ENCODE measurements around the gene TMEM88.

The TMEM88 gene

DNA sequence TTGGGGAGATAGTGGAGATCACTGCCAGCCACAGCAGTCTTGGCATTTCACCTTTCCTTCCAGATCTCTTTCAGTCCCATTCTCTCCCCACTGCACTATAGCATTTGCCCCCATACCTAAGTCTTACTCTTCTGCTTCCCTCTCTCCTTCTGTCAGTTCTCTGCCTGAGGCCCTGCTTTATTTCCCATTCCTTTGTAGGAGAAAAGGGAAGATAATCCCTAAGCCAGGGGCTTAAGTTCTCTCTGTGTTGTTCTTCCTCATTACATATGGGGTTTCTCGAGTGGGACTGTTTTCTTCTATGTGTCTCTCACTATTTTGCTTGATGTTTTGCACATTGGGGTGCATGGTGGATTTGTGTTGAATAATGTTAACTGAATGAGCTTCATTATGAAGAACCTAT lies 14.4 kb upstream of the TMEM88 start:
- Histone ChIP-seq H3K4me1 (ENCODE audit: insufficient read depth, low read length) (peaks cover 15% of the 10 kb centered on the region; the same call in 1 of the 2 replicates), H3K27me3 (ENCODE audit: insufficient read depth, low read length) (peaks cover 57% of the 10 kb centered on the region), H3K9me3 (ENCODE audit: insufficient read depth, low read depth, low read length) (no peaks in the 10 kb centered on the region), H3K36me3 (ENCODE audit: insufficient read depth, low read depth, low read length) (no peaks in the 10 kb centered on the region), H3K27ac (ENCODE audit: low read length) (no peak overlapping the region), H3K9ac (ENCODE audit: low read depth, low read length) (no peak overlapping the region), H3K4me3 (ENCODE audit: low read length) (no peak overlapping the region)

- Histone ChIP-seq H3K27ac (ENCODE audit: low read length) (no peak overlapping the region), H3K9me3 (ENCODE audit: insufficient read depth, low read depth, low read length) (no peaks in the 10 kb centered on the region), H3K36me3 (ENCODE audit: insufficient read depth, low read depth, low read length) (no peaks in the 10 kb centered on the region), H3K27me3 (ENCODE audit: insufficient read depth, low read length) (peaks cover 60% of the 10 kb centered on the region), H3K9ac (ENCODE audit: low read depth, low read length) (peak overlapping the region; percentile 78; the same call in 1 of the 2 replicates), H3K4me1 (ENCODE audit: insufficient read depth, low read length) (peaks cover 15% of the 10 kb centered on the region; the same call in 1 of the 2 replicates), H3K4me3 (ENCODE audit: low read length) (peak overlapping the region; percentile 92)
These were observed 14.0 kb upstream of the TMEM88 start for GRCh38 chr17:7840875-7841274.

DNA sequence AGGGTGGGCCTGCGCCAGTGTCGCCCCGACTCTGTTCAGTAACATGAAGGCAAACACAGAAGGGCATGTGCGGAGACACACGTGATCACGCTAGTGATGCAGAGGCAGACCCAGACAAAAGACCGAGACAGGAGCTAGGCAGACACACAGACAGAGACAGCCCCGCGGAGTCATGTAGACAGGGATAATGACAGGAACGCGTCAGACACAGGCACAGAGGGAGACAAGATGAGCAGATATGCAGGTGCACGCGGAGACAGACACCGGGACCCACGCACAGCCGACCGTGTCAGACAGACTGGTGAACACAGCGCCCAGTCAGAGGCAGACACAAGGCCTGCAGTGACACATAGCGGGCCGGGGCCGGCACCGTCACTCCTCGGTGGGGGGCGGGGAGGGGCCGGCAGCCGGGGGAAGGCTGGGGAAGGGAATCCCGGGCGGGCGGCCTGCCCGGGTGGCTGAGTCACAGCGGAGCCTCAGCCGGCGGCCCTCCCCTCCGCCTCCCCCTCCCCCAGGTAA lies 13.4 kb upstream of the TMEM88 start:
- H3K27me3 ChIP-seq (ENCODE audit: insufficient read depth, low read length), result peaks cover 60% of the 10 kb centered on the region
- peak overlapping the region; percentile 92 for H3K4me3 ChIP-seq (ENCODE audit: low read length)
- peaks cover 15% of the 10 kb centered on the region; the same call in 1 of the 2 replicates for H3K4me1 ChIP-seq (ENCODE audit: insufficient read depth, low read length)
- no peaks in the 10 kb centered on the region for H3K36me3 ChIP-seq (ENCODE audit: insufficient read depth, low read depth, low read length)
- no peaks in the 10 kb centered on the region for H3K9me3 ChIP-seq (ENCODE audit: insufficient read depth, low read depth, low read length)
- peak overlapping the region; percentile 78; the same call in 1 of the 2 replicates for H3K9ac ChIP-seq (ENCODE audit: low read depth, low read length)
- no peak overlapping the region for H3K27ac ChIP-seq (ENCODE audit: low read length)

- H3K9me3 ChIP-seq (ENCODE audit: insufficient read depth, low read depth, low read length), result no peaks in the 10 kb centered on the region
- H3K36me3 ChIP-seq (ENCODE audit: insufficient read depth, low read depth, low read length), result no peaks in the 10 kb centered on the region
- H3K27me3 ChIP-seq (ENCODE audit: insufficient read depth, low read length), result peaks cover 60% of the 10 kb centered on the region
- peak overlapping the region; percentile 78; the same call in 1 of the 2 replicates for H3K9ac ChIP-seq (ENCODE audit: low read depth, low read length)
- no peak overlapping the region for H3K27ac ChIP-seq (ENCODE audit: low read length)
- peaks cover 15% of the 10 kb centered on the region; the same call in 1 of the 2 replicates for H3K4me1 ChIP-seq (ENCODE audit: insufficient read depth, low read length)
- peak overlapping the region; percentile 92 for H3K4me3 ChIP-seq (ENCODE audit: low read length)
These were observed 12.9 kb upstream of the TMEM88 start for GRCh38 chr17:7841915-7842379.

DNA sequence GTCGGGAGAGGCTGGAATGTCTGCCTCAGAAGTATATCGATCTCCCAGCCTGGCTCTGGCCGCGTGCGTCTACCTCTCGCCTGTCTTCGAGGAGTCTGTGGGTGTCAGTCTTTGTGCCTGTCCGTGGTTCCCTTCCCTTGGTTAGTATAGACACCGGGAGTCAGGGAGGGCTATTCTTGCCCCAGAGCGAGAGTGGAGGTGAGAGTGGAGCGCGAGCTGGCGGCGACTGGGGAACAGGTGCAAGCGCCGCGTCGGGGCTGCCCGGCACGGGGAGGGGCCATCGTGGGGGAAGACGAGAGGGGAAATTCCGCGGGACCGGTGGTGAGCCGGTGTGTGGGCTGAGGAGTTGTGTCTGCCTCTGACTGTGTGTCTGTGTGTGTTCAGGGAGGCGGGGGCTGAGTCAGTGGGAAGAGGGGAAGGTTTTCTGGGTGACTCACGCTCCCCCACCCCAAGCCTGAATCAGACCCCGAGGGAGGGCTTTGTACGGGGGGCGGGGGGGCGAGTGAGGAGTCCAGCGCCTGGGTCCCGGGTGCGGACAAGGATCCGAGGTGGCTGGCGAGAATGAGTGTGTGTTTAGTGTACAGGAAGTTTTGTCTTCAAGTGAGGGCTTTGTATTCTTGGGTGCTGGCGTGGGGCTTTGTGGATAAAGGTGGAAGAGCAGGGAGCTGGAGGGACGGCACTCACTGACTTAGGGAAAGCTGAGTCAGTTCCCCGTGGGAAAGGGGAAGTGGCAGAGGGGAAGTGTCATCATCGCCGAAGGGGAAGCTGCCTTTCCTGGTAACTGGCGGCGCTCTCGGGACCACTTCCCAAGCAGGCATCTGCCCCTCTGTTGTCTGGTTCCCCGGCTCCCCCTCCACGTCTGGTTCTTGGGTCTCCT lies 12.2 kb upstream of the TMEM88 start:
- peak overlapping the region; percentile 92 for H3K4me3 ChIP-seq (ENCODE audit: low read length)
- no peaks in the 10 kb centered on the region for H3K36me3 ChIP-seq (ENCODE audit: insufficient read depth, low read depth, low read length)
- H3K27ac ChIP-seq (ENCODE audit: low read length), result no peak overlapping the region
- peaks cover 9% of the 10 kb centered on the region; the same call in 1 of the 2 replicates for H3K4me1 ChIP-seq (ENCODE audit: insufficient read depth, low read length)
- H3K27me3 ChIP-seq (ENCODE audit: insufficient read depth, low read length), result peaks cover 60% of the 10 kb centered on the region
- peak overlapping the region; percentile 52; the same call in 1 of the 2 replicates for H3K9ac ChIP-seq (ENCODE audit: low read depth, low read length)
- no peaks in the 10 kb centered on the region for H3K9me3 ChIP-seq (ENCODE audit: insufficient read depth, low read depth, low read length)

DNA sequence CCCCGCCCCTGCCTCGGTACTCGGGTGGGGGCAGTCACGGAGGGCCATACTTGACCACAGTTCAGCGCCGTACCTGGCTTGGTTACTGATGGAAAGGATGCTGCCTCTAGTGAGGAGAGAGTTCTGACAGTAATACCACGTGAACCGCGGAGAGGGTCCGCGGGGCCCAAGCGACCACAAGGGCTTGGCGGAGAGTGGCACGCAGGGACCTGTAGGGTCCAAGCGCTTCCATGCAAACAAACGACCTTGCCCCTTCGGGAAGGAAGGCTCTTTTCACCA lies 11.7 kb upstream of the TMEM88 start:
- Histone ChIP-seq H3K27me3 (ENCODE audit: insufficient read depth, low read length) (peaks cover 60% of the 10 kb centered on the region), H3K36me3 (ENCODE audit: insufficient read depth, low read depth, low read length) (no peaks in the 10 kb centered on the region), H3K27ac (ENCODE audit: low read length) (no peak overlapping the region), H3K9me3 (ENCODE audit: insufficient read depth, low read depth, low read length) (no peaks in the 10 kb centered on the region), H3K4me3 (ENCODE audit: low read length) (peak overlapping the region; percentile 92), H3K4me1 (ENCODE audit: insufficient read depth, low read length) (peaks cover 7% of the 10 kb centered on the region; the same call in 1 of the 2 replicates), H3K9ac (ENCODE audit: low read depth, low read length) (peak overlapping the region; percentile 52; the same call in 1 of the 2 replicates)

DNA sequence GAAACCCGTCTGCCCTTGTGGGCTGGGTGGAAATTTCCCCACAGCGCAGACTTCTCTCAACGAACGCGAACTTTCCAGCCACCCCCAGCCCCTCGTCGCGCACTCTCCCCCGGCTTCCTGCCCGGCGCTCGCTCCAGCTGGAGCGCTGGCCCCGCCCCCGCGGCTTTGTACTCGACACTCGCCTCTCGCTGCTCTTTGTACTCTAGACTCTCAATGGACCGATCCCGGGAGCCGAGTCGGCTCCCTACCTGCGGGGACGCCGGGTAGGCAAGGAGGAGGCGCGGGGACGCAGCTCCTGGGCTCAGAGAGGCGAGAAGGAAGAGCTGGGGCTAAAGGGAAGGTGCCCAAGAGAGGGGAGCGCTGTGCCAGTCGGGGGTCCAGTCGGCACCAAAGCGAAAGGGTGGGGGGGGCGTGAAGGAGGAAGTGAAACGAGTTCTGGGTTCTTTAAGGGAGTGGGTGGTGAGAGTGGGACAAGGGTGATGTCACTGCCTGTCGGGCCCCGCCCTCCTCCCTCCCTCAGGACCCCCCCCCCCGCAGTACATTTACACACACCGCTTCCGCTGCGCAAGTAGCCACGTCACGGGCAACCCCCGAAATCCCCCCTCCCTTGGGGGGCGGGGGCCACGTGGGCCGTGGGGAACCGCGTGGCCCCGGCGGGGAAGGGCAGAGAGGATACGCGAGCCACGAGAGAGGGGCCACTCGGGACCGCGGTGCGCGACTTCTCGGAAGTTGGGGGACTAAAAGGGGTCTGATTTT lies 11.2 kb upstream of the TMEM88 start:
- peak overlapping the region; percentile 92 for H3K4me3 ChIP-seq (ENCODE audit: low read length)
- peak overlapping the region; percentile 52; the same call in 1 of the 2 replicates for H3K9ac ChIP-seq (ENCODE audit: low read depth, low read length)
- peaks cover 57% of the 10 kb centered on the region for H3K27me3 ChIP-seq (ENCODE audit: insufficient read depth, low read length)
- H3K4me1 ChIP-seq (ENCODE audit: insufficient read depth, low read length), result peaks cover 4% of the 10 kb centered on the region; the same call in 1 of the 2 replicates
- H3K9me3 ChIP-seq (ENCODE audit: insufficient read depth, low read depth, low read length), result no peaks in the 10 kb centered on the region
- H3K27ac ChIP-seq (ENCODE audit: low read length), result no peak overlapping the region
- H3K36me3 ChIP-seq (ENCODE audit: insufficient read depth, low read depth, low read length), result no peaks in the 10 kb centered on the region

- Histone ChIP-seq H3K36me3 (ENCODE audit: insufficient read depth, low read depth, low read length) (peaks cover 1% of the 10 kb centered on the region; the same call in 1 of the 2 replicates), H3K27ac (ENCODE audit: low read length) (no peak overlapping the region), H3K9me3 (ENCODE audit: insufficient read depth, low read depth, low read length) (no peaks in the 10 kb centered on the region), H3K4me1 (ENCODE audit: insufficient read depth, low read length) (0 out of 2 replicates have a peak, but pooled peaks cover 3% of the 10 kb centered on the region), H3K27me3 (ENCODE audit: insufficient read depth, low read length) (peaks cover 49% of the 10 kb centered on the region), H3K9ac (ENCODE audit: low read depth, low read length) (peak overlapping the region; percentile 52; the same call in 1 of the 2 replicates), H3K4me3 (ENCODE audit: low read length) (peak overlapping the region; percentile 92)
These were observed 10.3 kb upstream of the TMEM88 start for GRCh38 chr17:7844292-7845154.

GRCh38 chr17:7845359-7846062 lies 9.4 kb upstream of the TMEM88 start:
- Histone ChIP-seq H3K27me3 (ENCODE audit: insufficient read depth, low read length) (peaks cover 39% of the 10 kb centered on the region), H3K4me1 (ENCODE audit: insufficient read depth, low read length) (0 out of 2 replicates have a peak, but pooled peaks cover 3% of the 10 kb centered on the region), H3K4me3 (ENCODE audit: low read length) (peak overlapping the region; percentile 92; the same call in 1 of the 2 replicates), H3K36me3 (ENCODE audit: insufficient read depth, low read depth, low read length) (peaks cover 8% of the 10 kb centered on the region; the same call in 1 of the 2 replicates), H3K9ac (ENCODE audit: low read depth, low read length) (no peak overlapping the region), H3K27ac (ENCODE audit: low read length) (no peak overlapping the region), H3K9me3 (ENCODE audit: insufficient read depth, low read depth, low read length) (no peaks in the 10 kb centered on the region)

DNA sequence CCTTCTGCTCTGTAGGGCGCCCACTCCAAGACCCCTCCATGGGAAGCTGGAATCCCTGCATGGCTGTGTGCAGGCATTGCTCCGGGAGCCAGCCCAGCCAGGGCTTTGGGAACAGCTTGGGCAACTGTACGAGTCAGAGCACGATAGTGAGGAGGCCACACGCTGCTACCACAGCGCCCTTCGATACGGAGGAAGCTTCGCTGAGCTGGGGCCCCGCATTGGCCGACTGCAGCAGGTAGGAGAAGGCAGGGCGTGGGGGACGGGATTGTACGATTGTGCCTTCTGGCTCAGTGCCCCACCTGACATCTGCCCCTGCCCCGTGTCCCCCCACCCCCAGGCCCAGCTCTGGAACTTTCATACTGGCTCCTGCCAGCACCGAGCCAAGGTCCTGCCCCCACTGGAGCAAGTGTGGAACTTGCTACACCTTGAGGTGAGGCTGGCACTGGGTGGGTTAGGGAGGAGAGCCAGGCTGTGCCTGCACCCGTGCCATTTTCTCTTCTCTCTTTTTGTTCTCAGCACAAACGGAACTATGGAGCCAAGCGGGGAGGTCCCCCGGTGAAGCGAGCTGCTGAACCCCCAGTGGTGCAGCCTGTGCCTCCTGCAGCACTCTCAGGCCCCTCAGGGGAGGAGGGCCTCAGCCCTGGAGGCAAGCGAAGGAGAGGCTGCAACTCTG lies 8.7 kb upstream of the TMEM88 start:
- peaks cover 8% of the 10 kb centered on the region; the same call in 1 of the 2 replicates for H3K36me3 ChIP-seq (ENCODE audit: insufficient read depth, low read depth, low read length)
- no peaks in the 10 kb centered on the region for H3K9me3 ChIP-seq (ENCODE audit: insufficient read depth, low read depth, low read length)
- no peak overlapping the region for H3K9ac ChIP-seq (ENCODE audit: low read depth, low read length)
- no peak overlapping the region for H3K4me3 ChIP-seq (ENCODE audit: low read length)
- no peak overlapping the region for H3K27ac ChIP-seq (ENCODE audit: low read length)
- H3K27me3 ChIP-seq (ENCODE audit: insufficient read depth, low read length), result peaks cover 38% of the 10 kb centered on the region
- 0 out of 2 replicates have a peak, but pooled peaks cover under 1% of the 10 kb centered on the region for H3K4me1 ChIP-seq (ENCODE audit: insufficient read depth, low read length)
